Stimulated activated naive B cell treated with anti-CD40 and anti-IgM and Interleukin-4, amounts not matched to agents 10 μg/mL and 1 μg/mL and 100 μg/mL, for 72 hours (primary cell): ENCODE measurements around the gene PLA2G3.
"Not testable (repeated sequence)": the region's sequence is repeated elsewhere in the genome, so short reads cannot be mapped to it uniquely, and the experiment has no call there.

Experiments used
- ATAC-seq, 2 donors: fragments of 150-1000 bp; cut with Tn5 transposase; replicated peaks; 2 replicates each; pipeline ENCODE4 v1.10.0; 2021; ENCODE audit warnings: moderate library complexity in 1 of 2
- DNase-seq: peaks from one replicate; pipeline ENCODE4 v3.0.0; 2021
- H3K27ac Mint-ChIP-seq: one replicate; pipeline ENCODE4 v1.8.0; 2022; ENCODE audit warnings: mild to moderate bottlenecking, mixed read lengths
- H3K27me3 Mint-ChIP-seq, 2 donors: one replicate each; pipeline ENCODE4 v1.8.0; 2022; ENCODE audit warnings: mixed read lengths in 2 of 2
- H3K36me3 Mint-ChIP-seq, 2 donors: one replicate each; pipeline ENCODE4 v1.8.0; 2022; ENCODE audit warnings: mixed read lengths in 2 of 2, mild to moderate bottlenecking in 1 of 2
- H3K4me1 Mint-ChIP-seq, 2 donors: one replicate each; pipeline ENCODE4 v1.8.0; 2022; ENCODE audit warnings: mixed read lengths in 2 of 2, mild to moderate bottlenecking in 1 of 2
- H3K4me3 Mint-ChIP-seq, 2 donors: one replicate each; pipeline ENCODE4 v1.8.0; 2022; ENCODE audit warnings: mild to moderate bottlenecking in 2 of 2, mixed read lengths in 2 of 2, moderate library complexity in 1 of 2
- H3K9me3 Mint-ChIP-seq, 2 donors: one replicate each; pipeline ENCODE4 v1.8.0; 2022; ENCODE audit warnings: mixed read lengths in 2 of 2, mild to moderate bottlenecking in 1 of 2

The PLA2G3 gene

GRCh38 chr22:31106001-31106571 lies 34.2 kb downstream of the PLA2G3 start:
- ATAC-seq = no peak
- peaks cover 9 to 16% of the 10 kb centered on the region in 2 donors for H3K4me1 Mint-ChIP-seq
- peak overlapping the region in 1 of 2 donors; percentile 30 for H3K4me3 Mint-ChIP-seq
- H3K27me3 Mint-ChIP-seq = no peaks in the 10 kb centered on the region
- DNase-seq = no peak
- H3K36me3 Mint-ChIP-seq = no peaks in the 10 kb centered on the region
- H3K27ac Mint-ChIP-seq = no peak overlapping the region
- no peaks in the 10 kb centered on the region for H3K9me3 Mint-ChIP-seq

GRCh38 chr22:31105282-31105929 lies 34.9 kb downstream of the PLA2G3 start:
- Mint-ChIP-seq H3K4me1 (peaks cover 9 to 16% of the 10 kb centered on the region in 2 donors), H3K4me3 (no peak overlapping the region), H3K9me3 (no peaks in the 10 kb centered on the region), H3K27me3 (no peaks in the 10 kb centered on the region), H3K27ac (no peak overlapping the region), H3K36me3 (no peaks in the 10 kb centered on the region)
- no peak for DNase-seq
- no peak for ATAC-seq

- Mint-ChIP-seq H3K4me3 (no peak overlapping the region), H3K27me3 (no peaks in the 10 kb centered on the region), H3K4me1 (peaks cover 9 to 16% of the 10 kb centered on the region in 2 donors), H3K9me3 (no peaks in the 10 kb centered on the region), H3K36me3 (peaks cover 0 to 2% of the 10 kb centered on the region in 2 donors), H3K27ac (no peak overlapping the region)
- ATAC-seq = no peak
- DNase-seq = no peak
Observed at GRCh38 chr22:31104869-31105268, 35.4 kb downstream of the PLA2G3 start.

GRCh38 chr22:31103899-31104694 lies 36.2 kb downstream of the PLA2G3 start:
- Mint-ChIP-seq H3K27ac (no peak overlapping the region), H3K4me3 (no peak overlapping the region), H3K9me3 (no peaks in the 10 kb centered on the region), H3K36me3 (peaks cover 0 to 2% of the 10 kb centered on the region in 2 donors), H3K4me1 (peaks cover 9 to 16% of the 10 kb centered on the region in 2 donors), H3K27me3 (no peaks in the 10 kb centered on the region)
- DNase-seq (no peak), ATAC-seq (no peak)

DNA sequence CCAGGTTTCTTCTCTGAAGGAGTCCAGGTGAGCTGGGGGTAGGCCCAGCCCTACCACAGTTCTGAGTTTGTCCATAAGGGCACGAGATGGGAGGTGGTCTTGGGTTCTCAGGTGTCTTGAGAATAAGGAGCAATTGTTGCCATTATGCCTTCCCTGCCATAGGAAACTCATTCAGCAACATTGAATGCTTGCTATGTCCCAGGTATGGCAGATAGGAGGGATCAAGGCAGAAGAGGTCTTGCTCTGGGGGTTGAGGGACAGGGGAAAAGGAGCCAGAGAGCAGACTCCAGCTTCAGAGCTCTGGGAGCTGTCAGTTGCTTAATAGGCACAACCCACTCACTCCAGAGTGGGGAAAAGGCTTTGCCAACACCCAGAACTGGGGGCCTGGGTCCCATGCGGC lies 37.2 kb downstream of the PLA2G3 start:
- no peaks in the 10 kb centered on the region for H3K9me3 Mint-ChIP-seq
- no peak overlapping the region for H3K4me3 Mint-ChIP-seq
- DNase-seq (no peak), ATAC-seq (no peak)
- peaks cover 9 to 14% of the 10 kb centered on the region in 2 donors for H3K4me1 Mint-ChIP-seq
- H3K36me3 Mint-ChIP-seq = peaks cover 0 to 2% of the 10 kb centered on the region in 2 donors
- no peak overlapping the region for H3K27ac Mint-ChIP-seq
- H3K27me3 Mint-ChIP-seq = no peaks in the 10 kb centered on the region

- ATAC-seq (no peak), DNase-seq (no peak)
- peaks cover 7 to 9% of the 10 kb centered on the region in 2 donors for H3K4me1 Mint-ChIP-seq
- H3K36me3 Mint-ChIP-seq = peaks cover 0 to 2% of the 10 kb centered on the region in 2 donors
- H3K27ac Mint-ChIP-seq = peak overlapping the region; percentile 66
- no peaks in the 10 kb centered on the region for H3K9me3 Mint-ChIP-seq
- H3K4me3 Mint-ChIP-seq = no peak overlapping the region
- no peaks in the 10 kb centered on the region for H3K27me3 Mint-ChIP-seq
Observed at GRCh38 chr22:31102441-31103081, 37.7 kb downstream of the PLA2G3 start.

GRCh38 chr22:31100762-31101525 lies 39.4 kb downstream of the PLA2G3 start:
- H3K27me3 Mint-ChIP-seq = no peaks in the 10 kb centered on the region
- H3K4me1 Mint-ChIP-seq = peaks cover 0 to 3% of the 10 kb centered on the region in 2 donors
- H3K4me3 Mint-ChIP-seq = no peak overlapping the region
- H3K27ac Mint-ChIP-seq = peak overlapping the region; percentile 6
- ATAC-seq (no peak), DNase-seq (no peak)
- H3K9me3 Mint-ChIP-seq = no peaks in the 10 kb centered on the region
- H3K36me3 Mint-ChIP-seq = peaks cover 2 to 4% of the 10 kb centered on the region in 2 donors

DNA sequence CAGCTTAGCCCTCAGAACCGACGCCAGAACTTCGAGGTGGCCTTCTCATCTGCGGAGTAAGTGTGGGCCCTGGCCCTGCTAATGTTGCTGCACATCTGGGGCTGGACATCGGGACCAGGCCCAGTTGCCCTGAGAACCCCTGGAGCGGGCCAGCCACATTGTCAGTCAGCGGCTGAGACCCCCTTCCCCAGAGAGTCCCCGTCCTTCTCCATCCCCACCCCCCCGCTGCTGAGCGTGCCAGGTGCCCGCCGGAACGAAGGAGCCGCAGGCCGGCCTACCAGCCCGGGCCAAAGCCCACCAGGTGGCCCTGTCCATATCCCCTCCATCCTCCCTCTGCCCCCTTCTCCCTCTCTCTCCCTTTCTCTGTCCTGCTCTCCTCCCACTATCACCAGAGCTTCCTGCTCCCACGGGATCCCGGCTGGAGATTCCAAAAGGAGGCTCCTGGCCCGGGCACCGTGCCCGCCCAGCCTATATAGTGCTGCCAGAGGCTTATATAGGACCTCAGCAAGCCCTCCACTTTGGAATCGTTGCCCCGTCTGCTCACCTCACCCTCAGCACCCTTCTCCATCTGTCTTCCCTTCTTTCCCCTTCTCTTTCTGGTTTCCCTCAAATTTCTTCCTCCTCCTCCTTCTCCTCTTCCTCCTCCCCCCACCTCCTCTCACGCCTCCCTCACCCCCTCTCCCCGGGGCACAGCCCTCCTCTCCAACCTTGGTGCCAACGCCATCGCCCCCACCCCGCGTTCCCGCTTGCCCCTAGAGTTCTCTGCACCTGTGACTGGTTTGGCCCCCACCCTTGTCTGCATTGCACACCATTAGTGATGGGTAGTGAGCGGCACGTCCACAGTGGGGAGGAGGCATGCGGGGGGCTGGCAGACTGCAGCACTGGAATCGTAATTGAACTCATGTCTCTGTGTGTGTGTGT lies 40.2 kb downstream of the PLA2G3 start:
- Mint-ChIP-seq H3K4me3 (no peak overlapping the region), H3K36me3 (peaks cover 2 to 4% of the 10 kb centered on the region in 2 donors), H3K4me1 (peaks cover 0 to 3% of the 10 kb centered on the region in 2 donors), H3K27ac (peak overlapping the region; percentile 6), H3K27me3 (no peaks in the 10 kb centered on the region), H3K9me3 (no peaks in the 10 kb centered on the region)
- ATAC-seq (no peak), DNase-seq (no peak)

GRCh38 chr22:31099386-31099785 lies 40.9 kb downstream of the PLA2G3 start:
- Mint-ChIP-seq H3K4me3 (no peak overlapping the region), H3K27ac (no peak overlapping the region), H3K36me3 (peaks cover 2 to 4% of the 10 kb centered on the region in 2 donors), H3K9me3 (no peaks in the 10 kb centered on the region), H3K27me3 (no peaks in the 10 kb centered on the region), H3K4me1 (peaks cover 0 to 3% of the 10 kb centered on the region in 2 donors)
- ATAC-seq (no peak), DNase-seq (no peak)

DNA sequence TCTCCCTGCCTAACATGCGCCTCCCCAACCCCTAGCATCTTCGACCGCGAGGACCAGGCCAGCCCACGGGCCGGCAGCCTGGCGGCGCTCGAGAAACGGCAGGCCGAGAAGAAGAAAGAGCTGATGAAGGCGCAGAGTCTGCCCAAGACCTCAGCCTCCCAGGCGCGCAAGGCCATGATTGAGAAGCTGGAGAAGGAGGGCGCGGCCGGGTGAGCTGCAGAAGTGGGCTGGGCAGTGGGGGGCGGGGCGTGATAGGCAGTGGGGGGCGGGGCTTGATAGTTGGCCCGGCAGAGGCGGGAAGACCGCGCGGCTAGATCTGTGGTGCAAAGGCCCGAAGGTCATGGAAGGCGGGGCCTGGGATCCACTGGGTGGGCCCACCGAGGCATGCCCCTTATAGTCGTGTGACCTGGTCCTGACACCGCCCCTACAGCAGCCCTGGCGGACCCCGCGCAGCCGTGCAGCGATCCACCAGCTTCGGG lies 41.6 kb downstream of the PLA2G3 start:
- H3K27me3 Mint-ChIP-seq = no peaks in the 10 kb centered on the region
- peak overlapping the region; percentile 38 for H3K27ac Mint-ChIP-seq
- H3K36me3 Mint-ChIP-seq = peaks cover 2 to 4% of the 10 kb centered on the region in 2 donors
- no peak for DNase-seq
- ATAC-seq = no peak
- H3K9me3 Mint-ChIP-seq = no peaks in the 10 kb centered on the region
- H3K4me1 Mint-ChIP-seq = peaks cover 0 to 3% of the 10 kb centered on the region in 2 donors
- H3K4me3 Mint-ChIP-seq = no peak overlapping the region

DNA sequence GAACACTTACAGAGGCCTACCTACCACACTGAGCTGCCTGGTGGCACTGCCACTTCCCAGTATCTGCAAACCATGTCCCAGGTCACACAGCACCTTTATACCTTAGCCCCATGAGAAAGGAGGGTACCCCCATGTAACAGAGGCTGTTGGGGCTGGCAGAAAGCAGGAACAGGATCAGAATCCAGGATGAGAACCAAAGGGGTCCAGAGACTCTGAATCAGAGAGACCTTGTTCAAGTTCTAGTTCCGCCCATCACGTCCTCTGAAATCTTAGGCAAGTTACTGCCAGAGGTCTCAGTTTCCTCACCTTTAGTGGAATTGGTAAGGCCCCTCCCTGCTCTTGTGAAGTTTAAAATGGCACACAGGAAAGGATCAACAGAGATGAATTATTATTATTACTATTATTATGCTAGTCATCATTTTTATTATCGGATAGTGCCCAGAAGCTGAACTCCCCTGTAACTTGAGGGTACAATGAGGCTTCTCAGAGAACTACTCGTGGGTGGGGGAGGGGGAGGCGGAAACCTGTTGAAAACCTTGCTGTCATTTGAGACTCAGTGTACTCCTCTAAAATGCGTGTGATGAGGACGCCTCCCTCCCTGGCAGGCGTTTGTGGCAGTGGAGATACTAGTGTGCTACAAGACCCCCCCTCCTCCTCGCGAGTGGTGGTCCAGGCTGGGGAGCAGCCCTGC lies 42.2 kb downstream of the PLA2G3 start:
- Mint-ChIP-seq H3K4me1 (peaks cover 0 to 3% of the 10 kb centered on the region in 2 donors), H3K9me3 (no peaks in the 10 kb centered on the region), H3K27ac (peak overlapping the region; percentile 38), H3K27me3 (no peaks in the 10 kb centered on the region), H3K36me3 (peaks cover 2 to 4% of the 10 kb centered on the region in 2 donors), H3K4me3 (no peak overlapping the region)
- DNase-seq = no peak
- no peak for ATAC-seq

DNA sequence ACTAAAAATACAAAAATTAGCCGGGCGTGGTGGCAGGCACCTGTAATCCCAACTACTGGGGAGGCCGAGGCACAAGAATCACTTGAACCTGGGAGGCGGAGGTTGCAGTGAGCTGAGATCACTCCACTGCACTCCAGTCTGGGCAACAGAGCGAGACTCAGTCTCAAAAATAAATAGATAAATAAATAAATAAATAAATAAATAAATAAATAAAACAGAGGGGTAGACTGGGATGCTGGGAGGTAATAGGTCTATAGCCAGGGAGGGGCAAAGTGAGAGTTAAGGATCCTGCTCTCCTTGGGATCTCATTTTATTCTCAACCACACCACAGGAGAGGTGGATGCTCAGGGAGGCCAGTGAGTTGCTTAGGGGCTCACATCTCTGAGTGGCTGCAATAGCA lies 42.8 kb downstream of the PLA2G3 start:
- not testable (repeated sequence) for H3K27me3 Mint-ChIP-seq, H3K4me3 Mint-ChIP-seq, H3K27ac Mint-ChIP-seq, ATAC-seq, H3K36me3 Mint-ChIP-seq, H3K4me1 Mint-ChIP-seq, DNase-seq, H3K9me3 Mint-ChIP-seq
